Retinal pigment epithelial cell (primary cell): ENCODE results near the gene ZNF324.

ENCODE experiments used
- DNase-seq: peaks from one replicate; pipeline ENCODE4 v3.0.0-alpha.2; 2010; ENCODE audit warnings: low read depth
- H3K4me3 ChIP-seq: 2 replicates; pipeline ENCODE4 v1.5.1; 2011; ENCODE audit warnings: mild to moderate bottlenecking, low read length, control low read depth, moderate library complexity
- TF ChIP-seq, protein P1 (sequence below): conservative IDR thresholded peaks from 2 replicates; pipeline ENCODE4 v1.5.1; 2011; ENCODE audit warnings: low read depth, low read length, control low read depth, inconsistent platforms

Gene ZNF324

DNA sequence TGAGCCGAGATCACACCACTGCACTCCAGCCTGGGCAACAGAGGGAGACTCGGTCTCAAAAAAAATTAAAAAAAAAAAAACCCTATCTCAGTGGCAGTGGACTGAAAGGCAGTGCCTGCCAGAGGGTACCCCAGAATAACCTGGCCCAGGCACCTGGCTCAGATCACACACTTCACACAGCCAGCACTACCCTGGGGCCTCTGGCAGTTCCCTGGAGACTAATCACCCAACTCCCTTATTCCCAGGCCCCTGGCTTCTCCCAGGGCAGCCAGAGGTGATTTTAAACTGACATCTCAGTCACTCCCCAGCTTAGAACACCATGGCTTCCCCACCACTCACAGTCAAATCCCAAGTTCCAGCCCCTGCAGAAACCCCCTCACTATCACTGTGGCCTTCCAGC is 48.4 kb downstream of the ZNF324 start:
- no peak overlapping the region for H3K4me3 ChIP-seq
- DNase-seq: no peak
- TF ChIP-seq, protein P1, sequence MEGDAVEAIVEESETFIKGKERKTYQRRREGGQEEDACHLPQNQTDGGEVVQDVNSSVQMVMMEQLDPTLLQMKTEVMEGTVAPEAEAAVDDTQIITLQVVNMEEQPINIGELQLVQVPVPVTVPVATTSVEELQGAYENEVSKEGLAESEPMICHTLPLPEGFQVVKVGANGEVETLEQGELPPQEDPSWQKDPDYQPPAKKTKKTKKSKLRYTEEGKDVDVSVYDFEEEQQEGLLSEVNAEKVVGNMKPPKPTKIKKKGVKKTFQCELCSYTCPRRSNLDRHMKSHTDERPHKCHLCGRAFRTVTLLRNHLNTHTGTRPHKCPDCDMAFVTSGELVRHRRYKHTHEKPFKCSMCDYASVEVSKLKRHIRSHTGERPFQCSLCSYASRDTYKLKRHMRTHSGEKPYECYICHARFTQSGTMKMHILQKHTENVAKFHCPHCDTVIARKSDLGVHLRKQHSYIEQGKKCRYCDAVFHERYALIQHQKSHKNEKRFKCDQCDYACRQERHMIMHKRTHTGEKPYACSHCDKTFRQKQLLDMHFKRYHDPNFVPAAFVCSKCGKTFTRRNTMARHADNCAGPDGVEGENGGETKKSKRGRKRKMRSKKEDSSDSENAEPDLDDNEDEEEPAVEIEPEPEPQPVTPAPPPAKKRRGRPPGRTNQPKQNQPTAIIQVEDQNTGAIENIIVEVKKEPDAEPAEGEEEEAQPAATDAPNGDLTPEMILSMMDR: no peak

DNA sequence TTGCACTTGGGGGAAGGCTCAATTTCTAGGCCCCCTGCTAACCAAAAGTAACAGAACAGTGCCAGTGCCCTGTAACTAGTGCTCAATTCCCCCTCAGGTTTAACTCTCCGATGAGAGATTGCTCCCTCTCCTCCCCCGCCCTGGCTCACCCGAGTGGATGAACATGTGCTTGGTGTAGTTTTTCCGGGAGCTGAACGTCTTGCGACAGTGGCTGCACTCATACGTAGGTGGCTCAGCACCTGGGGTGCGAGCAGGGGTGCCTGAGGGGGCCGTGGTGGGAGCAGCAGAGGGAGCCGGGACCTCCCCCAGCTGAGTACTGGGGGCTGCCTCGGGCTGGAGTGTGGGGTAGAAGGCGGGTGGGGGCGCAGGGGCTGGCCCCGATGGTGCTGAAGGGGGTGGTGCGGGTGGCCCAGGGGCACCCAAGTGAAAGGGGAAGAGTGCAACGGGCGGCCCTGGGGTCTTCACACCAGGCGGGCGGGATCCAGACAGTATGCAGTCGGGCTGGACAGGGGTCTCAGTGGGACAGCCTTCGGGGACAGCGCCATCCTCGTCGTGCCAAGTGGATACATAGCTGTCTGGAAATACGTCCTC is 49.5 kb downstream of the ZNF324 start:
- no peak for DNase-seq
- TF ChIP-seq, protein P1: no peak
- no peak overlapping the region for H3K4me3 ChIP-seq

DNA sequence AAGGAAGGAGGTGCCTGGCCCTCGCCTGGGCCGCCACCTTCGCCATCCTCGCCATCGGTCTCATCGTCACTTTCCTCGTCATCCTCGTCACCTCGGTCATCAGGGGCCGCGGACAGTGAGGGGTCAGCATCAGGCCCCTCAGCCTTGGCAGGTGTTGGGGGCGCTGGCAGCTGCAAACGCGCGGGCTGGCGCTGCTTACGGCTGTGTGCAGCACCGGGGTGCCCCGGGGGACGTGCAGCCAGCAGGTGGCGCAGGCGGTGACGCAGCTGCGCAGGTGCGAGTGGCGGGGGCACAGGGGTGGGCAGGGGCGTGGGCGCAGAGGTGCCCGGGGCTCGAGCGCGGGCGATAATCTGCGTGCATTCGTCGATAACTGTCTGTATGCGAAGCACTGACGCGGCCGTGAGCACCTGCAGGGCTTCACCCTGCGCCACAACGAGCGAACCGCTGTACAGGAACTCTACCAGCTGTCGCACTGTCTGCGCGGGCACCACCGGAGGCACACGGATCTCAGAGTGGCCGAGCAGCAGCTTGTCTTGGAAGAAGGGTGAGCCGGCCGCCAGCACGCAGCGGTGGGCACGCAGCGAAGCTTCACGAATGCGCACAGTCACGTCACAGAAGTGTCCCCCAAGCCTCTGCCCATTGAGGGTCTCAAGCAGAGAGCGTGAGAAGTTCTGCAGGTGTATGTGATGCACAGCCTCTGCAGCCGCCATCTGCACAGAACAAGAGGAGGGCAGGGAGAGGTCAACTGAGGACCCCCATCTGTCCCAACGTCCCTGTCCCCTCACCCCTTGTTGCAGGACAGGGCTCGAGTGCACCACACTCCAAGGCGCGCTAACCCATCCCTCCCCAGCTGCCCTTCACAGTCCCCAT is 50.3 kb downstream of the ZNF324 start:
- H3K4me3 ChIP-seq: no peak overlapping the region
- TF ChIP-seq, protein P1: peak; percentile 3
- DNase-seq: no peak

DNA sequence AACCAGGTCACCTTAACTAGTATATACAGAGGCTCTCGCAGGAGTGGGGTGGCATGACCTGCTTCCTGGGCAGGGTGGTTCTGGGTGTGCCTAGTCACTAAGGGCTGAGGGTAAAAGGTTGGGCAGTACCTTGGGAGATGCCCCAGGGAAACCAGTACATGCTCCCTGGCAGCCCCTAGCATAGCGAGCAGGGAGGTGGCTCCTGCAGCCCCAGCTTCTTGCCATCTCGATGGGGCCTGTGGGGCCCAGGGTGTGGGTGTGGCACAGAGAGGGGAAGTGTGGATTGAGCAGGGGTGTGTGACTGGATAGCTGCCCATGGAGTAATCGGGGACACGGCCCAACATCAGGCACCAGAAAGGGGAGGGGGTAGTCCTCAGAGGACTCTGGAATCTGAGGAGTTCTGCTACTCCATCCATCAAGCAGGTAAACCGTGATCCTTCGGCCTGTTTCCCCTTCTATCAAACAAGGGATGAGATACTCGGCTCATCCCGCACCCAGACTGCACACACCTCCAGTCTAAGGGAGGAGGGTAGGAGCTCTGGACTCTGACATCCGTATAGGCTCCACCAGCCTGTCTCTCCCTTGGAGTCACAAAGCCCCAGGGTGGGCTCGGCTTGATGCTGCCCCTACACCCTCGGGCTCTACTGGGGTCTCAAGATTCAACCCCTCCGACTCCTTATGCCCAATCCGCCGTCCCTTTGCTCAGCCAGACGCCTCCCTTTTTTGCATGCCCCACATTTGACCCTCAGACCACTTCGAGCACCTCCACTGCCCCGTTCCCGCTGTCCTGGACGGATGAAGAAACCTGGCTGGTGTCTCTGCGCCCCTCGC is 51.6 kb downstream of the ZNF324 start:
- TF ChIP-seq, protein P1: no peak
- no peak for DNase-seq

DNA sequence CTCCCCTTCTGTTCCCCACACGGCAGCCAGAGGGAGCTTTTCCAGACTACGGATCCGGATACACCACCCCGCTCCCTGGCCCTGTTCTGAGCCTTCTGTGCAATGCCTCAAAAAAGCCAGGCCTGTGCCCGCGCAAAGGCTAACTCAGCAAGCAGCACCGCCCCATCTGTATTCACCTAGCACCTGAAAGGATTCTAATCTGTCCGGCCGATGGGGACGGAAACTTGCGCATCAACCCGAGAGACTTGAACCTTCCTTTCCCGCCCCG is 52.1 kb downstream of the ZNF324 start:
- TF ChIP-seq, protein P1: peak; percentile 86
- peak; percentile 42 for DNase-seq
- H3K4me3 ChIP-seq: peak overlapping the region; percentile 81

More for the DNA sequence above, 51.6 kb downstream of the ZNF324 start:
- peak overlapping the region; percentile 81 for H3K4me3 ChIP-seq

DNA sequence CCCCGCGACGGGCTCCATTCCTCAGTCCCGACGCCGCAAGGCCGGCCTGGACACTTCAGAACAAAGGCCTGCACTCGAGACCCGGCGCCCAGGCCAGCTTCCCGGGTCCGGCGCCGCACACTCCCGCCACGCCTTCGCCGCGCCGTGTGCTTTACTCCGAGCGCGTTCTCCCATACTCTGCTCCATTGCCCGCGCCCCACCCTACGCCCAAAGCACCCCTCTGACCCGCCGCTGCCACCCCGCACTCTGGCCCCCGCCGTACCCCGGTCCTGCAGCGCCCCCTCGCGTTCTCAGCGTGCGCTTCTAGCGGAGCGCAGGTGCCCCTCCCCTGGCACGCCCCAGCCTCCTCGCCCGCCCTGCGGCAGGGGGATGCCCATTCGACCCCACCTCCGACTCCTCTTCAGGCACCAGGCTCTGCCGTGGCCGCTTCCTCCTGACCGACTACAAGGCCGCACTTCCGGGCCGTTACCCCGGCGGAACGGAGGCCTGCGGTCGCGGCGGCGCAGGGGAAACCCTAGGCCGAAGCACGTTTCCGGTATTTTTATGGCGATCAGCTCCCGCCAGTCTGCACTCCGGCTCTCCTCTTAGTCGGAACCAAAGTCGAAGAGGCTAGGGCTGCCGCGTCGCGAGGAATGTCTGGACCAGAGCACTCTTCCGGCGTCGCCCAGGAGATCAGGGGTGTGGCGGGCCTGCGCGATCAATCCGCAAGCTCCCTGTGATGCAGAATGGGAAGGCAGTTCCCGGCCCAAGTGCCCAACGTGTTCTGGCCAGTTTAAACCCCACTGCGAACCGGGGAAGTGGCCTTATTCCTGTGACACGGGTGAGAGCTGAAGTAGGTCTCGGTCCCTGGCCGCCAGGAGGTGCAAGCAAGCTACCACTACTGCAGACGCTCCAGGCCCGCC is 52.7 kb downstream of the ZNF324 start, which contains the start of gene ZBTB45:
Gene ZBTB45 (minus strand): TSS at position 456 of the 902 bp plus-strand sequence. CDS start 2,137 bp downstream, outside the sequence.
- DNase-seq: peak; percentile 83
- TF ChIP-seq, protein P1: peak; percentile 73
- peak within 1 kb of the TSS; percentile 81 for H3K4me3 ChIP-seq
